OCI-LY7 (cell line): ENCODE data around the gene VEGFA. TPM values are rescaled to one million over a fixed set of nuclear protein-coding genes. Genes with fewer than 3 reads are reported as not detected.

Experiments
- BruUV-seq: library from RNA; stranded (reverse); fragments of 400-500 nt; replicated peaks from 2 replicates; lab custom pipeline; 2021; lab: Mats Ljungman, UMichigan
- CTCF ChIA-PET: fragments of 300-600 bp; sonication (Branson Sonifier 250); formaldehyde crosslinking; loops from one replicate; lab custom pipeline; 2022; ENCODE audit warnings: antibody characterized with exemption; ENCODE audit not compliant: unreplicated experiment; lab: Charles Lee
- POLR2A ChIA-PET: fragments of 300-600 bp; sonication (Branson Sonifier 250); formaldehyde crosslinking; loops from one replicate; lab custom pipeline; 2022; ENCODE audit warnings: antibody characterized with exemption; lab: Charles Lee
- DNase-seq: peaks from one replicate; pipeline ENCODE4 v3.0.0-alpha.2; 2015; ENCODE audit warnings: low spot score
- H2AFZ ChIP-seq: fragments of 200-600 bp; sonication (generic), shearing (Covaris generic); 2 replicates; pipeline ENCODE4 v1.6.1; 2014; ENCODE audit warnings: mild to moderate bottlenecking, antibody characterized with exemption, low read length, moderate library complexity
- H3K27ac ChIP-seq: fragments of 200-600 bp; sonication (generic); 2 replicates; pipeline ENCODE4 v1.5.1; 2014; ENCODE audit warnings: mixed run types, low read depth, mild to moderate bottlenecking, moderate library complexity, low read length, inconsistent platforms; ENCODE audit not compliant: poor library complexity, severe bottlenecking
- H3K36me3 ChIP-seq: fragments of 200-600 bp; sonication (generic); 2 replicates; pipeline ENCODE4 v1.6.1; 2014; ENCODE audit warnings: mild to moderate bottlenecking, antibody characterized with exemption, low read length, moderate library complexity, mixed read lengths; ENCODE audit not compliant: insufficient read depth
- H3K4me1 ChIP-seq: fragments of 200-600 bp; sonication (generic); 2 replicates; pipeline ENCODE4 v1.5.1; 2014; ENCODE audit warnings: mild to moderate bottlenecking, low read length; ENCODE audit not compliant: insufficient read depth, poor library complexity, severe bottlenecking
- H3K4me2 ChIP-seq: fragments of 200-600 bp; sonication (generic); 2 replicates; pipeline ENCODE4 v1.6.1; 2014; ENCODE audit warnings: mild to moderate bottlenecking, low read length
- H3K4me3 ChIP-seq: fragments of 200-600 bp; sonication (generic); 2 replicates; pipeline ENCODE4 v1.5.1; 2014; ENCODE audit warnings: mild to moderate bottlenecking, low read depth, low read length; ENCODE audit not compliant: poor library complexity, severe bottlenecking
- H3K79me2 ChIP-seq: fragments of 200-600 bp; sonication (generic); 2 replicates; pipeline ENCODE4 v1.6.1; 2016; ENCODE audit warnings: low read depth, mild to moderate bottlenecking, low read length, moderate library complexity, mixed read lengths; ENCODE audit not compliant: insufficient read depth
- H3K9me2 ChIP-seq: fragments of 200-600 bp; sonication (generic); 2 replicates; pipeline ENCODE4 v1.6.1; 2016; ENCODE audit warnings: mild to moderate bottlenecking, low read length, mixed read lengths; ENCODE audit not compliant: insufficient read depth
- H3K9me3 ChIP-seq: fragments of 200-600 bp; sonication (generic); 2 replicates; pipeline ENCODE4 v1.6.1; 2014; ENCODE audit warnings: mild to moderate bottlenecking, mixed run types, low read length, mixed read lengths
- H4K20me1 ChIP-seq: fragments of 200-600 bp; sonication (generic); 2 replicates; pipeline ENCODE4 v1.6.1; 2014; ENCODE audit warnings: mild to moderate bottlenecking, antibody characterized with exemption, low read length, moderate library complexity, mixed read lengths; ENCODE audit not compliant: insufficient read depth
- CTCF ChIP-seq: fragments of 200-600 bp; sonication (generic); conservative IDR thresholded peaks from 2 replicates; pipeline ENCODE4 v1.5.1; 2014; ENCODE audit warnings: mild to moderate bottlenecking, antibody characterized with exemption, low read length, moderate library complexity, mixed read lengths
- EZH2phosphoT487 ChIP-seq: fragments of 200-600 bp; sonication (generic); IDR thresholded peaks from 2 replicates; pipeline ENCODE4 v1.6.1; 2018; ENCODE audit warnings: low read depth, borderline replicate concordance, mild to moderate bottlenecking, mixed run types, antibody characterized with exemption, low read length, moderate library complexity, mixed read lengths
- intact Hi-C: fragments of 100-400 bp; cut with micrococcal nuclease; formaldehyde crosslinking; loops from one replicate; pipeline ENCODE4 v1.10.0; 2022; ENCODE audit not compliant: unreplicated experiment
- total RNA-seq, 2 experiments: library from RNA; depleted of rRNA in 1 of 2; stranded (reverse); fragments of >200 nt in 1 of 2; shearing (Covaris generic) in 1 of 2; gene quantifications; 2 replicates each; pipeline ENCODE4 v1.2.3, GENCODE V29; 2014 to 2022

VEGFA gene
- total RNA-seq, 2 experiments from 2014 or later, result 59.7 to 88.5 TPM

GRCh38 chr6:43796903-43797890 is 27.2 kb downstream of the VEGFA start:
- POLR2A ChIA-PET, result interaction anchor here (0.9 kb wide), 1 partner anchor 325 kb away, joined by 4 read pairs; no protein-coding TSS in a partner anchor
- no peak overlapping the region for H3K4me2 ChIP-seq
- no TSS peak for BruUV-seq
- DNase-seq, result no peak
- H3K4me3 ChIP-seq, result no peak overlapping the region
- H3K4me1 ChIP-seq, result no peaks in the 10 kb centered on the region
- no peaks in the 10 kb centered on the region for H3K79me2 ChIP-seq
- no peak overlapping the region for H3K27ac ChIP-seq
- no peaks in the 10 kb centered on the region for H3K9me2 ChIP-seq
- no peak overlapping the region for H2AFZ ChIP-seq
- TF ChIP-seq EZH2phosphoT487 (no peak), CTCF (peak; percentile 34; the same call in 1 of the 2 replicates)
- CTCF ChIA-PET, result no interaction called here
- no peaks in the 10 kb centered on the region for H3K36me3 ChIP-seq
- intact Hi-C loops, result no loop called here
- H3K9me3 ChIP-seq, result no peaks in the 10 kb centered on the region
- no peaks in the 10 kb centered on the region for H4K20me1 ChIP-seq

- Histone ChIP-seq H3K79me2 (no peaks in the 10 kb centered on the region), H2AFZ (no peak overlapping the region), H3K4me1 (no peaks in the 10 kb centered on the region), H3K4me2 (no peak overlapping the region), H3K9me3 (no peaks in the 10 kb centered on the region), H3K9me2 (no peaks in the 10 kb centered on the region), H3K4me3 (no peak overlapping the region), H3K36me3 (no peaks in the 10 kb centered on the region), H4K20me1 (no peaks in the 10 kb centered on the region), H3K27ac (no peak overlapping the region)
- CTCF ChIA-PET, result no interaction called here
- no peak for DNase-seq
- intact Hi-C loops, result no loop called here
- BruUV-seq, result no TSS peak
- no peak for TF ChIP-seq CTCF
- TF ChIP-seq EZH2phosphoT487, result no peak
- POLR2A ChIA-PET, result no interaction called here
Measured at GRCh38 chr6:43797919-43798318, 27.9 kb downstream of the VEGFA start.
